ENCODE measurements around the gene DCAF15.
A peak's percentile ranks its signal among the peaks of the same experiment; 100 is the strongest.

DCAF15 gene

DNA sequence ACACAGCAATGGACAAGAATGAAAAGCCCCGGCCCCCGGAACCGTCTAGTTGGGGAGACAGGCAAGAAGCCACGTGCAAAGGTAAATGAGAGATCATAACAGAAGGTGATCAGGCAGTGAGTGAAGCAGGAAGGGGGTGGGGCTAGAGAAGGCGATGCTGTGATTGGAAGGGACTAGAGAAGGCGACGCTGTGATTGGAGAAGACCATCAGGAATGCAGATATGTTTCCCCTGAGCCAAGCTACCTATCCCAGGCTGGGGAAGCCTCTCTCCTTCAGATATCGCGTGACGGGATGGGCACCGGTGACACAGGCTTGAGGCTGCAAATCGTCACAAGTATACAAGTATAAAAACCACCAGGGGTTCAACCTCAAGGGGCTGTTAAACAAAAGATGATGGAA lies 21.8 kb downstream of the DCAF15 start:
- DNase-seq (ENCODE audit: low spot score): peak; percentile 67

DNA sequence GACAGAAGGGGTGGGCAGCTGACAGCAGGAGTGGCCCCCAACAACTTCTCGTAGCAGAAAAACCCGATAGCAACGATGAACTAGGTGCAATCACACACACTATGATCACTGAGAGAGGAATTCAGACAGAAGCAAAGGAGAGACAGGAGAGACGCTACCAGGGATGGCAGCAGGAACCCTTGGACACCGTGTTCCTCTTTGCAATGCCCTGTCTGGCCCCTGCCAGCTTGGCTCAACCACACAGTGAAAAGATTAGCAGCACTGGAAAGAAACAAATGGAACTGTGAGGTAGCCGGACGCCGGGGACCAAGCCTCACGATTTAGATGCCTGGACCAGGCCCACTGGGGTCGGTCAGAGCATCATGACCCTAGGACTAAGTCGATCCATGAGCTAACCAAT lies 23.6 kb downstream of the DCAF15 start:
- no peak for DNase-seq (ENCODE audit: low spot score)

DNA sequence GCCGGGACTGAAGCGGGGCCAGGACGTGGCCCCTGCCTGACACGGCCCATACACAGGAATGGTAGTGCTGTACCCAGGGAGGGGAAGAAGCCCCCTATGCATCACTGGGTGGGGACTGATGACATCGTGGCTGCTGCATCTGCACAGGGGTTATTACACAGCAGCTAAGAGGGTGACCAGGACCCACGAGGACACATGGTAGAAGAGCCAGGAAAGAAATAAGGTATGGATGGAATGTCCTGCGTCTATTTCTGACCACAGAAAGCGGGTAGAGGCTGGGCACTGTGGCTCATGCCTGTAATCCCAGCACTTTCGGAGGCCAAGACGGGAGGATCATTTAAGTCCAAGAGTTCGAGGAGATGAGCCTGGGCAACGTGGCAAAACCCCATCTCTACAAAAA lies 24.1 kb downstream of the DCAF15 start:
- DNase-seq (ENCODE audit: low spot score): no peak

GRCh38 chr19:13977803-13978202 lies 25.5 kb downstream of the DCAF15 start:
- DNase-seq (ENCODE audit: low spot score): no peak

- DNase-seq (ENCODE audit: low spot score): peak; percentile 84
These were observed 26.3 kb downstream of the DCAF15 start for GRCh38 chr19:13978351-13979243.

- no peak for DNase-seq (ENCODE audit: low spot score)
These were observed 26.9 kb downstream of the DCAF15 start for GRCh38 chr19:13979244-13979615.

DNA sequence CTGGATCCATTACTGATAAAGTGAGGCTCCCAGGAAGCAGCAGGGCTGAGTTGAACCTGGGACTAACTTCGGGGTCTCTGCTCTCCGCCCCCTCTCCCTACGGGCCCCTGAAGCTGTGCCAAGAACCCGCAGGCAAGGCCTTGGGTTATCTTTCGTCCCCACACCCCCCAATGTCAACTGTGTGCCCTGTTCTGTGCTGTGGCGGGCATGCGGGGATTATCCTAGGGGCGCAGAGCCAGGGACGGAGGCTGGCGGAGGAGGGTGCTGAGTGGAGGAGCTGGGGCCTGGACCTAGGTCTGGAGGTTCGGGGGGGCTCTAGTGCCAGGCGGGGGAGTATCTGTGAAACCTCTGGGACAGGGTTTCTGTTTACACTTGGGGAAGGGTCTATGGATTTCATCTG lies 27.4 kb downstream of the DCAF15 start:
- DNase-seq (ENCODE audit: low spot score): no peak

GRCh38 chr19:13980340-13980739 lies 28.0 kb downstream of the DCAF15 start:
- no peak for DNase-seq (ENCODE audit: low spot score)

DNA sequence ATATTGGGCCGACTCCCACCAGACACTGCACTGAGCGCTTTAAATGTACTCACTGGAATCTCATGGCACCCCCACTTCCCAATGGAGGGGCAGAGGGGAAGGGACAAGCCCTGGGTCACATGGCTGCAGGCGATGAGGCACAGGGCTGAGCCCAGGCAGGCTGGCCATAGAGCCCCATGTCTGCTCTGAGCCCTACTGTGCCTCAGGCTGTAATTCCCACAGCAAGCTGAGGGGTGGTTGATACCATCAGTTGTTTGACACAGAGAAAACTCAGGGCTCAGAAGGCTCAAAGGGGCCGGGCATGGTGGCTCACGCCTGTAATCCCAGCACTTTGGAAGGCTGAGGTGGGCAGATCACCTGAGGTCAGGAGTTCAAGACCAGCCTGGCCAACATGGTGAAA lies 28.7 kb downstream of the DCAF15 start:
- DNase-seq (ENCODE audit: low spot score): no peak

DNA sequence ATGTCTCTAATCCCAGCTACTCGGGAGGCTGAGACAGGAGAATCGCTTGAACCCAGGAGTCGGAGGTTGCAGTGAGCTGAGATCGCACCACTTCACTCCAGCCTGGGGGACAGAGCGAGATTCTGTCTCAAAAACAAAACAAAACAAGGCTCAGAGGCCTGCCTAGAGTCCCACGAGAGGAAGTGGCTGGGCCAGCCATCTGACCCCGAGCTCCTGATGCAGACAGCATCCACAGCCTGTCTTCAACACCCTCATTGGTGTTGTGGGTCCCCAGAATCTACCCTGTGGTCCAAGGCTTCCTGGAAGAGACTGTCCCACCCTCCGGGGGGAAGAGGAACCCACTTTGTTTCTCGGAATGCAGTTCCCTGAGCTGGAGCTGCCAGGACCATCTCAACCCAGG lies 29.2 kb downstream of the DCAF15 start:
- DNase-seq (ENCODE audit: low spot score): no peak

DNA sequence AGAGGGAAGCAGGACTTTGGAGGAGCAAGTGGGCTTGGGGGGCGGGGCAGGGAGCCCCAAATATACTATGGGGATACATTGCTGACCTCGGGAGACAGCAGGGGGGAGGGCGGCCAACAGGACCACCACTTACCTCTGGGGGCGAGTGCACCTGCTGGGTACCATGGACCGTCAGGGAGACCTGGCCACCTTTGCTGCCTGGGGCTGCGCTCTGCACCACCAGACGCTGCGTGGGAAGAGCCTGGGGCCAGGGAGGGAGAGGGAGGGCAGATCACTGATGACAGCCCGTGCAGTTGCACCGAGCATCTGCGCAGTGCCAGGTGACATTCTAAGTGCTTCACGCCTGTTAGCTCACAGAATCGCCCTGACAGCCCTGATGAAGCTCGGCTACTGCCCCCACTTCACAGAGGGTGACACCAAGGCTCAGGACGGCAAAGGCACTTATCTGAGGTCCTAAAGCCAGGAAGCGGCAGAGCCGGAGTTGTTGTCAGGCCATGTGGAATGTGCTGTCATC lies 29.7 kb downstream of the DCAF15 start:
- no peak for DNase-seq (ENCODE audit: low spot score)

DNA sequence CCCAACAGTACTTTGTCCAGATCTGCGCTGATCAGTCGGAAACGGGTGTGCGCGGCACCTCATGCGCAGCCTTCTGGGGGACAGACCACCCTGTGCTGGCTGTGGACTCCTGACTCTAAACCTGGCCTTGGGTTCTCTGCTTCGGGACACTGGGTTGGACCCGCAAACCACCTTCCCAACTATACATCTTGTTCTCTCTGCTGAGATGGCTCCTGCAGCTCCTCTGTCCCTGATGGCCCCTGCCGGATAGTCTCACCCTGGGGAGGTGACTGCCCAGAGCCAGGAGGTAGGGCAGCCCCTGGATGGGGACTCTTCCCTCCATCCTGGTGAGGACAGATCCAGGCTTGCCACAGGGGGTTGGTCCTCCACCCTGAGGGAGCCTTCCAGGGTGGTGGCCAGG lies 30.5 kb downstream of the DCAF15 start:
- no peak for DNase-seq (ENCODE audit: low spot score)

DNA sequence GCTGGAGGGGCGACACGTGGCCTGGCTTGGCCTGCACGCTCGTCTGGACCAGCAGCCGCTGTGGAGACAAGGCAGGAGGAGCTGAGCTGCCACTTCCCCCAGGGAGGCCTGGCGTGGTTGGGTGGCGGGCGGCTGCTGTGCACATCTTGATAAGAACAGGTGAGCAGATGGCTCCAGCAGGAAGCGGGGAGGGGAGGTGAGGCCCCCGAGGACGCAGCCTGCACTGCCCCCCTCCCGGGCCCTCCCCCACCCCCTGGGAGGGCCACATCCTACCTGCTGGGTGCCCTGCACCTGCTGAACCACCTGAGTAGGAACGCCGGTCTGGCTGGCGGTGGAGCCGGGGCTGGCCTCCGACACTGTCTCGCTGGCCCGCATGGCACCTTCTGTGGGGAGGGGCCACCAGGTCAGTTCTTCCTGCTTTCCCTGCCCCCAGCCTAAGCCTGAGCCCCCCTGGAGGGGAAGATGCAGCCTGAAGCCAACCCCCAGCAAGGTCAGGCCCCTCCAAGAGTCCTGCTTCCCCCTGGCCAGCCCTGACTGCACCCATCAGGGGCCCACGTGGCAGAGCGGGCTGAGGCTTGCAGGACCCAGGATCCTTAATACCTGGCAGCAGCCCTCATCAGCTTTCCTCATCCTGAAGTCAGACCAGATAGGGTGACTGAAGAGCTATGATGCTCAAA lies 31.0 kb downstream of the DCAF15 start:
- DNase-seq (ENCODE audit: low spot score): no peak

- DNase-seq (ENCODE audit: low spot score): no peak
These were observed 31.9 kb downstream of the DCAF15 start for GRCh38 chr19:13984186-13984585.

DNA sequence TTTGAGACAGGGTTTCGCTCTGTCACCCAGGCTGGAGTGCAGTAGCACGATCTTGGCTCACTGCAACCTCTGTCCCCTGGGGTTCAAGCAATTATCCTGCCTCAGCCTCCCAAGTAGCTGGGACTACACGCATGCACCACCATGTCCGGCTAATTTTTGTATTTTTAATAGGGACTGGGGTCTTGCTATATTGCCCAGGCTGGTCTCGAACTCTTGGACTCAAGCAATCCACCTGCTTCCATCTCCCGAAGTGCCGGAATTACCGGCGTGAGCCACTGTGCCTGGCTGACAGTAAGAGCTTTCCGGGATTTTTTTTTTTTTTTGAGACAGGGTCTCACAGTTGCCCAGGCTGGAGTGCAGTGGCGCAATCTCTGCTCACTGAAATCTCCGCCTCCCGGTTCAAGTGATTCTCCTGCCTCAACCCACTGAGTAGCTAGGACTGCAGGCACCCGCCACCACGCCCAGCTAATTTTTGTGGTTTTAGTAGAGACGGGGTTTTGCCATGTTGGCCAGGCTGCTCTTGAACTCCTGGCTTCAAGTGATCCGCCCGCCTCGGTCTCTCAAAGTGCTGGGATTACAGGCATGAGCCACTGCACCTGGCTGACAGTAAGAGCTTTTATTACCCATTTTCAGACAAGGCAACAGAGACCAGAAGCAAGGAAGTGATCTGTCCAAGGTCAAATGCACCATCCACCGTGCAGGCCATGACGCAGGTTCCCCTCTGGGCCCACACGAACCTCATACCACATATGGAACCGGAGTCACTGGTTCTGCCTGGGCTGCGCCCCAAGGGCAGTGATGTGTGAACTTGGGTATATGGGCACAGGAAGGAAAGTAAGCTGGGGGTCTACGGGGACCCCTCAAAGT lies 32.8 kb downstream of the DCAF15 start:
- DNase-seq (ENCODE audit: low spot score): no peak

DNA sequence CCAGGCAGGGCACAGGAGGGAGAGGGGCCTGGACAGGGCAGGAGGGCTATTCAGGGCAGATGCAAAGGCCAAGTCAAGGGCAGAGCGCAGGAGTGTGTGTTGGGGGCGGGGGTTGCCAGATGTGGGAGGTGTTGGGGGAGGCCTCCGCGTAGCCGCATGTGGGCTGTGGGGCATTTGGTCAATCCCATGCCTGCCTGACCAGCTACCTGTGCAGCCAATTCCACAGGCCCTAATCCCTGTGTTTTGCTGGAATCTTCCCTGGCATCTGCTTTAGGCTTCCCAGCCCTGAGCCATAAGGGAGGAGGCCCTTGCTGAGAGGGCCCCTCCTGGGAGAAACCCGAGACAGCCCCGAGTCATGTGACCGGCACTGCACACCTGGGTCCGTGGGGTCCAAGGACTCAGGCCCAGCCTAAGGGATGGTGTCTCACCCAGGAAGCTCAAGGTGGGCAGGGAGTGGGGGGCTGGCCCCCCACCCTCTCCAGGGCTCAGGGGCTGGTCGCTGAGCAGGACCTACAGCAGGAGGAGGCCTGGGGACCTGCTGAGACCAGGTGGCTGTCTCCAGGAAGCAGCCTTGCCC lies 33.5 kb downstream of the DCAF15 start:
- no peak for DNase-seq (ENCODE audit: low spot score)

DNA sequence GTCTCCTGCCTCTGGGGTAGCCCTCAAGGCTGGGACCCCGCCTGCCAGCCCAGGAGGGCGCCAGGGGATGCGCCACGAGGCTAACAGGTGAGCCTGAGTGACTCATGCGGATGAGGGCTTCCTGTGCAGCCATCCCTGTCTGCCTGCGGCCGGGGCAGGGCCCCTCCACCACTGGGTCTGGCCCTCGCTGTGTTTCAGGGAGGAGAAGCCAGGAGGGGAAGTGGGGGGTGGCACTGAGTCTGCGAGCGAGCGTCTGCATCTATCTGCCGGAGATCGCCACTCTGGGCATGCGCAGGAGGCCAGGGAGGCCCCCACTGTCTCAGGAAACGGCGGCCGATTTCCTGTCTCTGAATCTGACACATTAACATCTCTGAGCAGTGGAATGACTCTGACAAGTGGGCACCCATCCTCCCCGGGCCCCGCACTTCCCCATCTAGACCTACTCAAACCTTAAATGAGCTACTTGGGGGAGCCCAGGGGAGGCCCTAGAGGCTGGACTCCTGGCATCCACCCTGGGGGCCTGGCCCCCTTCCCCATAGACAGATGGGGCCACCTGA lies 34.1 kb downstream of the DCAF15 start:
- DNase-seq (ENCODE audit: low spot score): peak; percentile 64

DNA sequence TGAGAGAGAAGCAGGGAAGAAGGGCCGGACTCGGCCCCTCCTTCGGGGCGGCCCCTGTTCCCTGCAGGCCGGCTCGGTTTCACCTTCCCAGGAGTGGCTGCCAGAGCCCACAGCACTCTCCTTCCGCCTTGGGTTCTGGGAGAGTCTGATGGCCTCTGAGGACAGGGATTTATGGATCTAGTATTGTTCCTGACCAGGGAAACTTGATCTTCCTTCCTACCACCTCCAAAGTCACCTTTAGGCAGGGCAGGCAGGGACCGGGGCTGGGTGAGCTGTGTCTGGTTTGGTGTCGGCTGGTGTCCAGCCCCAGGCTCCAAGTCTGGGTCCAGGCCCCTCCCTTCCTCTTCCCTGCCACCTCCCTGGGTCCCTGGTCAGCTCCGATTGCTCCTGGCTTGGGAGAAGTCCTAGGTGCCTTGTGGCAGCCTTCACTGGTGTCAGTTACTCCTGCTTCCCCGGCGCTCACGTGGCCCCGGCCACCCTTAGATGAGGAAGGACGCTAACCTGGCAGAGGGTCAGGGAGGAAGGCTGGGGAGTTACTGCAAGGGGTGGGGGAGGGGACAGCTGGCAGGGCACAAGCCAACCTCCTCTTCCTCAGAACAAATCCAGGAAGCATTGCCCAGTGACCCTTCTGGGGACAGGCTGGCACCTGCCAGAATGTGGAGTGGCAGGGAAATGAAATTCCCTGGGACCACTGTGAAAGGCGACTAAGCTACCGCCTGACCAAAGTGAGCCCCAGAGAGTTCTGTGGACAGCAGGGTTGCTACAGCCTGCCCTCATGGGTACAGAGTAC lies 35.0 kb downstream of the DCAF15 start:
- DNase-seq (ENCODE audit: low spot score): no peak

DNA sequence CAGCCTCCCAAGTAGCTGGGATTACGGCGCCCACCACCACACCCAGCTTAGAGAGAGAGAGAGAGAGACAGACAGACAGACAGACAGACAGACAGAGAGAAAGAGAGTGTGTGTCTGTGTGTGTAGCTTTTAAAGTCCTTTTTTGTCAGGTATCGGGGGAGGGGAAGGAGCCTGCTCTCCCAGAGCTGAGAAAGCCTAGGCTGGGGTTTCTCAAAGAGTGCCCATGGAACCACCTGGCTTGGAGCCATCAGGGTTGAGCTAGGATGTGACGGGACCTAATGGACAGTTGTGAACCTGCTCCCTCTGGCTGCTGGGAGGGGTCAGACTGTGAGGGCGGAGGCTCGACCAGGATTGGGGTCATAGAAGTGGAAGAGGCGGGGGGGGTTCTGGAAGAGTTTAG lies 37.2 kb downstream of the DCAF15 start:
- DNase-seq (ENCODE audit: low spot score): no peak

DNA sequence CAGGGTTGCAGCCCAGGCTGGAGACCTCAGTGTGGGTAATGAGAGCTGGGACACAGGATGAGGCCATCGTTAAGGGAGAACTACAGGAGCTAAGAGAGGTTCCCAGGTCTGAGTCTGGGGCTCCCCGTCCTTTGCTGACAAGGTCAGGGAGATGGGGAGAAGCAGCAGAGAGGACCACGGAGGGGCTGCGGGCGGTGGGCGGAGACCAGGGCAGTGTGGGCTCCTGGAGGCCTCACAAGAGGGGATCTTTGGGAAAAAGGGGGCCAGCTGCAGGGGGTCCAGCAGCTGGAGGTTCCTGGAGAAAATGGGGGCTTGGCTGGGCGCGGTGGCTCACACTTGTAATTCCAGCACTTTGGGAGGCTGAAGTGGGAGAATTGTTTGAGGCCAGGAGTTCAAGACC lies 37.8 kb downstream of the DCAF15 start:
- no peak for DNase-seq (ENCODE audit: low spot score)

DNA sequence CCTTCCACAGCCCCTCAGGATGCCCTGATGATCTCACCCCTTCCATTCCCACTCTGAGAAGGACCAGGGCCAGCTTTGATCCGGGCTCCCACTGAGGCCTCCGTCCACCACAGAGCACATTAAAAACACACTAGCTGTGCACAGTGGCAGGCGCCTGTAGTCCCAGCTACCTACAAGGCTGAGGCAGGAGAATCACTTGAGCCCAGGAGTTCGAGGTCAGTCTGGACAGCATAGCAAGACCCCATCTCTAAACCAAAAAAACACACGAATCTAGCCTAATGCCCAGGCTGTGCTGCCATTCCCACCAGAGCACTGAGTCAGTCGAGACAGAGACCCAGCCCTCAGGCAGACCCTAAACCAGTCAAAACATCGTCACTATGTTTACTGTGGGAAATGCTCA lies 39.7 kb downstream of the DCAF15 start:
- DNase-seq (ENCODE audit: low spot score): no peak
